ENCODE results near the gene ADCYAP1R1.

ADCYAP1R1 gene

GRCh38 chr7:31070991-31071644 is 19.0 kb downstream of the ADCYAP1R1 start:
- H3K4me3 Mint-ChIP-seq = no peak overlapping the region
- no peak for TF ChIP-seq CTCF (IDR thresholded peaks at IDR 0.05)
- no peak overlapping the region for H3K27ac Mint-ChIP-seq
- no peaks in the 10 kb centered on the region for H3K9me3 Mint-ChIP-seq
- DNase-seq = no peak
- H3K36me3 Mint-ChIP-seq (ENCODE audit: low read depth) = no peaks in the 10 kb centered on the region
- H3K4me1 Mint-ChIP-seq = no peaks in the 10 kb centered on the region
- no peaks in the 10 kb centered on the region for H3K27me3 Mint-ChIP-seq (ENCODE audit: low read depth, poor library complexity)

GRCh38 chr7:31071645-31072029 is 19.5 kb downstream of the ADCYAP1R1 start:
- Mint-ChIP-seq H3K27ac (no peak overlapping the region), H3K4me1 (no peaks in the 10 kb centered on the region), H3K27me3 (ENCODE audit: low read depth, poor library complexity) (no peaks in the 10 kb centered on the region), H3K4me3 (no peak overlapping the region), H3K36me3 (ENCODE audit: low read depth) (no peaks in the 10 kb centered on the region), H3K9me3 (no peaks in the 10 kb centered on the region)
- TF ChIP-seq CTCF (IDR thresholded peaks at IDR 0.05) = no peak
- no peak for DNase-seq

- Mint-ChIP-seq H3K27ac (no peak overlapping the region), H3K4me3 (no peak overlapping the region), H3K27me3 (ENCODE audit: low read depth, poor library complexity) (peaks cover 1% of the 10 kb centered on the region), H3K9me3 (no peaks in the 10 kb centered on the region), H3K36me3 (ENCODE audit: low read depth) (no peaks in the 10 kb centered on the region), H3K4me1 (no peaks in the 10 kb centered on the region)
- no peak for TF ChIP-seq CTCF (IDR thresholded peaks at IDR 0.05)
- no peak for DNase-seq
Measured at GRCh38 chr7:31073326-31074119, 21.4 kb downstream of the ADCYAP1R1 start.

GRCh38 chr7:31074120-31074383 is 21.9 kb downstream of the ADCYAP1R1 start:
- no peak for DNase-seq
- no peak overlapping the region for H3K27ac Mint-ChIP-seq
- H3K4me3 Mint-ChIP-seq = no peak overlapping the region
- no peaks in the 10 kb centered on the region for H3K9me3 Mint-ChIP-seq
- no peaks in the 10 kb centered on the region for H3K4me1 Mint-ChIP-seq
- TF ChIP-seq CTCF (IDR thresholded peaks at IDR 0.05) = no peak
- H3K27me3 Mint-ChIP-seq (ENCODE audit: low read depth, poor library complexity) = peaks cover 7% of the 10 kb centered on the region
- no peaks in the 10 kb centered on the region for H3K36me3 Mint-ChIP-seq (ENCODE audit: low read depth)

GRCh38 chr7:31074403-31075085 is 22.4 kb downstream of the ADCYAP1R1 start:
- no peak for TF ChIP-seq CTCF (IDR thresholded peaks at IDR 0.05)
- H3K9me3 Mint-ChIP-seq = no peaks in the 10 kb centered on the region
- H3K27ac Mint-ChIP-seq = no peak overlapping the region
- H3K4me3 Mint-ChIP-seq = no peak overlapping the region
- no peak for DNase-seq
- no peaks in the 10 kb centered on the region for H3K36me3 Mint-ChIP-seq (ENCODE audit: low read depth)
- peaks cover 10% of the 10 kb centered on the region for H3K27me3 Mint-ChIP-seq (ENCODE audit: low read depth, poor library complexity)
- H3K4me1 Mint-ChIP-seq = peaks cover 1% of the 10 kb centered on the region

Data from nephron progenitor cell (in vitro differentiated cells).